Measurements from ENCODE around the gene APOBEC3H.
A peak's percentile ranks its signal among the peaks of the same experiment; 100 is the strongest.

Gene APOBEC3H

DNA sequence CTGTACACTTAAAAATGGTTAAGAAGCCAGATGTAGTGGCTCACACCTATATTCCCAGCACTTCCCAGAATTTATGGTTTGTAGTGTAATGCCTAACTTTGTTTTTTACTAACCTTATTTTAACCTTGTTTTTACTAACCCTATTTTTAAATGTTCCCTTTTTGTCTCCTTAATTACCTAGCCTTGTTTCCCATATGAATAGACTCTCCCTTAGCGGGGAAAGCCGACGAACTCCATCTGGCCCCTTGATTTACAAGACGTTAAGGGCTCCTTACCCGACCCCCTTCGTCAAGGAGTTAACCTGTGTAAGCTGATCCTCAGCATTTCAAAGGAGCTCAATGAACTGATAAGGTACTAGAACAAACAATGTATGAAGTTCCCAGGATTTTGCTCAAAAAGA, 17.1 kb downstream of the APOBEC3H start:
- peaks cover 66% of the 10 kb centered on the region for H3K4me1 Mint-ChIP-seq (ENCODE audit: low read depth)
- H3K4me3 Mint-ChIP-seq = peak overlapping the region; percentile 24
- H3K36me3 Mint-ChIP-seq (ENCODE audit: low read depth) = no peaks in the 10 kb centered on the region
- H3K27me3 Mint-ChIP-seq = no peaks in the 10 kb centered on the region
- peak overlapping the region; percentile 77 for H3K27ac Mint-ChIP-seq
- no peaks in the 10 kb centered on the region for H3K9me3 Mint-ChIP-seq

DNA sequence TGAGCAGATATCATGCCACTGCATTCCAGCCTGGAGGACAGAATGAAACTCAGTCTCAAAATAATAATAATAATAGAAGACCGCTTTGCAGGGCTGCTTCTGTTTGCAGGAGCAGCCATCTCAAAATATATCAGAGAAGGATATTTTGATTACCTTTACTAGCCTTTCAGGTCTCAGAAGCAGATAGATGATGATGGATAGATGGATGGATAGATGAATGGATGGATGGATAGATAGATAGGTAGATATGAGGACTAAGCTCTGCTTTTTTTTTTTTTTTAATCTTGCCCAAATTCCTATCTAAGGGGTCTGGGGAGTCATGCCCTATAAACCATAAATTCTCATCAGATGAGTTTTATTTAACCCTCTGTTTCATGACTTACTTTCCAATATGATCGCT, 18.5 kb downstream of the APOBEC3H start:
- peaks cover 66% of the 10 kb centered on the region for H3K4me1 Mint-ChIP-seq (ENCODE audit: low read depth)
- H3K27ac Mint-ChIP-seq = peak overlapping the region; percentile 94
- H3K4me3 Mint-ChIP-seq = peak overlapping the region; percentile 64
- H3K27me3 Mint-ChIP-seq = no peaks in the 10 kb centered on the region
- H3K9me3 Mint-ChIP-seq = no peaks in the 10 kb centered on the region
- H3K36me3 Mint-ChIP-seq (ENCODE audit: low read depth) = no peaks in the 10 kb centered on the region

DNA sequence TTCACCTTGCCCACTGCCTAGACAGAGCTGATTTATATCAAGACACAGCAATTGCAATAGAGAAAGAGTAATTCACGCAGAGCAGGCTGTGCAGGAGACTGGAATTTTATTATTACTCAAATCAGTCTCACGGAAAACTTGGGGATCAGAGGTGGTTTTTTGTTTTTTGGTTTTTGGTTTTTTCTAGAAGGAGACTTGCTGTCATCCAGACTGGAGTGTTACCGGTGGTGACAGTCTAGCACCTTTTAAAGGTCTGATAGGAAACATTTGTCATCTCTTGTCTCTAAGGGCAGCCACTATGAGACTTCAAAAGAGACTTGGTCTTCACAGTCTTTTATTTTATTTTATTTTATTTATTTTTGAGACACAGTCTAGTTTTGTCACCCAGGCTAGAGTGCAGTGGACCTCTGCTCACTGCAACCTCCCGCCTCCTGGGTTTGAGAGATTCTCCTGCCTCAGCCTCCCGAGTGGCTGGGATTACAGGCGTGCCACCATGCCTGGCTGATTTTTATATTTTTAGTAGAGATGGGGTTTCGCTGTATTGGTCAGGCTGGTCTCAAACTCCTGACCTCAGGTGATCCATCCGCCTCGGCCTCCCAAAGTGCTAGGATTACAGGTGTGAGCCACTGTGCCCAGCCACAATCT, 19.1 kb downstream of the APOBEC3H start:
- Mint-ChIP-seq H3K9me3 (no peaks in the 10 kb centered on the region), H3K4me1 (ENCODE audit: low read depth) (peaks cover 62% of the 10 kb centered on the region), H3K27me3 (no peaks in the 10 kb centered on the region), H3K27ac (peak overlapping the region; percentile 94), H3K4me3 (peak overlapping the region; percentile 69), H3K36me3 (ENCODE audit: low read depth) (no peaks in the 10 kb centered on the region)

DNA sequence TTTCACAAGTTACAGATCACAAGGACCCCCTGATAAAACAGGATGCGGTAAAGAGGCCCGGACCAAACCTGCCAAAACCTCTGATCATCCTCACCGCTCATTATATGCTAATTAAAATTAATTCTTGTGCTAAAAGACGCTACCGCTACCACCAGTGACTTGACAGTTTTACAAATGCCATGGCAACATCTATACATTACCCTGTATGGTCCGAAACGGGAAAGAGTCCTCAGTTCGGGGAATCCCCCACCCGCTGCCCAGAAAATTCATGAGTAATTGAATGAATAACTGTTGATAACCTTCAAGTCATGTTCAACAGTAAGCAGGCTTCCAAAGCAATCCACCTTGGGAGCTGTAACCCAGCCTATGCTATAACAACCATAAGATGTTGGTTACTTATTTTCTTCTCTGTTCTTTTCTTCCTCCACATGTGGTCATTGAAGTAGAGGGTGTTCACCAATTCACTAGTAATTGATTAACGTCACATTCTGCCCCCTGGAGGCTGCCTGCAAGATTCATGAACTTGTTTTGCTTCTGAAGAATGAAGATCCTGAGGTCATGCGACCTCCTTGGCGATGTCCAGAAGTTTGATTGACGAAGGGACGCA, 20.6 kb downstream of the APOBEC3H start:
- H3K36me3 Mint-ChIP-seq (ENCODE audit: low read depth) = no peaks in the 10 kb centered on the region
- H3K4me1 Mint-ChIP-seq (ENCODE audit: low read depth) = peaks cover 69% of the 10 kb centered on the region
- no peaks in the 10 kb centered on the region for H3K27me3 Mint-ChIP-seq
- no peaks in the 10 kb centered on the region for H3K9me3 Mint-ChIP-seq
- H3K4me3 Mint-ChIP-seq = peak overlapping the region; percentile 69
- peak overlapping the region; percentile 94 for H3K27ac Mint-ChIP-seq

DNA sequence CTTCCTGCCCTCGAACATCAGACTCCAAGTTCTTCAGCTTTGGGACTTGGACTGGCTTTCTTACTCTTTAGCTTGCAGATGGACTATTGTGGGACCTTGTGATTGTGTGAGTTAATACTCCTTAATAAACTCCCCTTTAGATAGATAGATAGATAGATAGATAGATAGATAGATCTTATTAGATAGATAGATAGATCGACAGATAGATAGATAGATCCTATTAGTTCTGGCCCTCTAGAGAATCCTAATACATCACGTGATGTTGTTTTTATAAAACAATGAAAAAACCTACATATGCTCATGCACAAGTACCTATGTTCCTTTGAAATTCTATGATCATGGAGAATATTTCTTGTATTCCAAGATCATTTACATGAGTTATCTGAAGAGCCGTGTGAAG, 23.9 kb downstream of the APOBEC3H start:
- Mint-ChIP-seq H3K4me3 (no peak overlapping the region), H3K27me3 (no peaks in the 10 kb centered on the region), H3K36me3 (ENCODE audit: low read depth) (no peaks in the 10 kb centered on the region), H3K9me3 (no peaks in the 10 kb centered on the region), H3K4me1 (ENCODE audit: low read depth) (peaks cover 40% of the 10 kb centered on the region), H3K27ac (no peak overlapping the region)

DNA sequence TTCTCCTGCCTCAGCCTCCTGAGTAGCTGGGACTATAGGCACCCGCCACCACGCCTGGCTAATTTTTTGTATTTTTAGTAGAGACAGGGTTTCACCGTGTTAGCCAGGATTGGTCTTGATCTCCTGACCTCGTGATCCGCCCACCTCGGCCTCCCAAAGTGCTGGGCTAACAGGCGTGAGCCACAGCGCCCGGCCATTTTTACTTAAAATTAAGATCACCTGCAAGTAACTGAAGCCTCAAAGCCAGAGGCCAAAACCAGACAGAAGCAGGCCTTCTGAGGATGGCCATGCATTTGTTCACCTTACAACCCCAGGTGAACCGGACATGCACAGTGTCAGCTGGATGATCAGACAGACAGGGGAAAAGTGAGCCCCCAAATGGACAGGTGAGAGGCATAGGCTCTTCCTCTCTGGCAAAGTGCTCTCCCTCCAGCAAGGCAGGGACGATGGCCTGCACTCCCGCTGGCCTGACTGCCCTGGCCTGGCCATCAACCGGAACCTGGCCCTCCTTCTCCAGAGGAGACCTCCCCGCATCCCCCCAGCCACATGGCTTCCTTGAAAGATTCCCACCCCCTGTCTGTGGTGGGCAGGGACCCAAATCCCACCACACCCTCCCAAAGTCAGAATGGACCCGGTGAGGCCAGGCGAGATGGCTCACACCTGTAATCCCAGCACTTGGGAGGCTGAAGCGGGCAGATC, 25.9 kb downstream of the APOBEC3H start:
- H3K36me3 Mint-ChIP-seq (ENCODE audit: low read depth) = no peaks in the 10 kb centered on the region
- H3K27ac Mint-ChIP-seq = no peak overlapping the region
- H3K27me3 Mint-ChIP-seq = no peaks in the 10 kb centered on the region
- H3K9me3 Mint-ChIP-seq = no peaks in the 10 kb centered on the region
- no peak overlapping the region for H3K4me3 Mint-ChIP-seq
- H3K4me1 Mint-ChIP-seq (ENCODE audit: low read depth) = peaks cover 21% of the 10 kb centered on the region

DNA sequence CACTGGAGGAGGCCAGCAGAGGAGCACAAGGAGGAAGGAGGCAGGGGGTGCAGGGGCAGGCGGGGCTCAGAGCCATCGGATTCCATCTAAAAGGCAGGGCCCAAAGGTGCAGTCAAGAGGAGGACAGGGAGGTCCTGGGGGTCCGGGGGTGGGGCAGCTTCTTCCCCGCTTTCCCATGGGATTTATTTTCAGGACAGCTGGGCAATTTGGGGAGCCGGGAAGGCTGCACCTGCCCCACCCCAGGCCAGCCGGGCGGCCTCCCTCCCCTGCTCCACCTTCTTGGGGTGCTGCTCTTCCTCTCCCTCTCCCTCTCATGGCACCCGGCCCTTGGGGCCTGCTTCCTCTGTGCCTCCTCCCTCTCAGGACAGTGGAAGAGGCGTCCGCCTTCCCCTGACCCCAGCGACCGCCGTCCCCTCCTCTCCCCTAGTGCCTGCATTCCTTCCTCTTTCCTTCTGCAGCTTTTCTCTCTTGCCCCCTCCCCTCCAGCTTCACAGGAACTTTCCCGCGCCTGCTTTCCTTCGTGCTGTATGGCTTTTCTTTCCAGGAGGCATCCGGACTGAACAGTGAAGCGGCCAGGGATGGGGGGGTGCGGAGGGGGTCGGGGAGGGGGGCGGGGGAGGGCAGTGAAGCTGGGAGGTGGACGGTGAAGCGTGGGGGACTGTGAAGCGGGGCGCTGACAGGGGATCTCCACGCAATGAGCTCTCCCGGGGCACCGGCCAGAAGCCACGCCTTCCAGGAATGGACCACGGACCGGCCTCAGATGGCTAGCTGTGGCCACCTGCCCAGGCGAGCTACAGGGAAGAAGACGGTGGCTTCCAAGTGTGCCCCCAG, 26.9 kb downstream of the APOBEC3H start:
- no peak overlapping the region for H3K4me3 Mint-ChIP-seq
- no peaks in the 10 kb centered on the region for H3K27me3 Mint-ChIP-seq
- H3K9me3 Mint-ChIP-seq = no peaks in the 10 kb centered on the region
- no peaks in the 10 kb centered on the region for H3K36me3 Mint-ChIP-seq (ENCODE audit: low read depth)
- H3K27ac Mint-ChIP-seq = no peak overlapping the region
- peaks cover 10% of the 10 kb centered on the region for H3K4me1 Mint-ChIP-seq (ENCODE audit: low read depth)

DNA sequence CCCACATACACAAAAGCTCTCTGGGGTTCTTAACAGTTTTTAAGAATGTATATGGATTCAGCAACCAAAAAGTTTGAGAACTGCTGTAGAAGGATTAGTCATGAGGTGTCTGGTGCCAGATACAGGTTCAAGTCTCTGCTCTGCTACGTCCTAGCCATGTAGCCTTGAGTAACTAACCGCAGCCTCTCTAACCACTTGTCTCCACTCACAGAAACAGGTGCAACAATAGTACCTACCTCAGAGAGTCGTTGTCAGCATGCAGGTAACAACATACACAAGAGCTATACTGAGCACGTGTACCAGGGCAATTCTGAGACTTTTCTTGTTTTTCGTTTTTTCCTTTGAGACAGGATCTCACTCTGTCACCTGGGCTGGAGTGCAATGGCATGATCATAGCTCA, 28.6 kb downstream of the APOBEC3H start:
- Mint-ChIP-seq H3K36me3 (ENCODE audit: low read depth) (no peaks in the 10 kb centered on the region), H3K27ac (no peak overlapping the region), H3K4me1 (ENCODE audit: low read depth) (peaks cover 9% of the 10 kb centered on the region), H3K27me3 (no peaks in the 10 kb centered on the region), H3K9me3 (no peaks in the 10 kb centered on the region), H3K4me3 (no peak overlapping the region)

DNA sequence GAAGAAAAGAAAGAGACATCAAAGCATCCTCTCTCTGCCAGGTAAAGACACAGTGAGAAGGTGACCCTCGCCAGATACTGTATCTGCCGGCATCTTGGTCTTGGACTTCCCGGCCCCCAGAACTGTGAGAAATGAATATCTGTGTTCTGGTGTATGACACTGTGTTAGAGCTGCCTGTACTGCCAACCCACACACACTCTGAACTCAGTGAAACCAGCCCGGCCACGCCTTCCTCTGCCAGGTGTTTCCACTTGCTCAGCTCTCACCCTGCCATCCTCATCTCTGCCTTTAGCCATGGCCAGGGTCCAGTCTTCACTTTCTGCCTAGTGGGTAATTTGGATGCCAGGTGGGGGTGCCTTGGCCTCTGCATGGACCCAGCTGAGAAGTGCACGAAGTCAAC, 31.5 kb downstream of the APOBEC3H start:
- Mint-ChIP-seq H3K4me1 (ENCODE audit: low read depth) (no peaks in the 10 kb centered on the region), H3K4me3 (no peak overlapping the region), H3K36me3 (ENCODE audit: low read depth) (no peaks in the 10 kb centered on the region), H3K27me3 (no peaks in the 10 kb centered on the region), H3K27ac (no peak overlapping the region), H3K9me3 (no peaks in the 10 kb centered on the region)

DNA sequence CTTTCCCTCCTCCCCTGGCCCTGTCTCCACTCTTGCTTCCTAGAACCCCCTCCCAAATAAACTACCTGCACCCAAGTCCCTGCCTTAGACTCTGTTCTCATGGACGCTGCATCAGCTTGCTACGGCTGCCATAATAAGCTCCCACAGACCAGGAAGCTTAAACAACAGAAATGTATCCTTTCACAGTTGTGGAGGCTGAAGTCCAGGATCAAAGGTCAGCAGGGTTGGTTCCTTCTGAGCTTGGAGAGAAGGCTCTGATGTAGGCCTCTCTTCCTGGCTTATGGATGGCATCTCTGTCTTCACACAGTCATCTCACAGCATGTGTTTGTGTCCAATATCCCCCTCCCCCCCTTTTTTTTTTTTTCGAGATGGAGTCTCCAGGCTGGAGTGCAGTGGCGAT, 32.0 kb downstream of the APOBEC3H start:
- Mint-ChIP-seq H3K27me3 (no peaks in the 10 kb centered on the region), H3K4me1 (ENCODE audit: low read depth) (no peaks in the 10 kb centered on the region), H3K36me3 (ENCODE audit: low read depth) (no peaks in the 10 kb centered on the region), H3K9me3 (no peaks in the 10 kb centered on the region), H3K4me3 (no peak overlapping the region), H3K27ac (no peak overlapping the region)

DNA sequence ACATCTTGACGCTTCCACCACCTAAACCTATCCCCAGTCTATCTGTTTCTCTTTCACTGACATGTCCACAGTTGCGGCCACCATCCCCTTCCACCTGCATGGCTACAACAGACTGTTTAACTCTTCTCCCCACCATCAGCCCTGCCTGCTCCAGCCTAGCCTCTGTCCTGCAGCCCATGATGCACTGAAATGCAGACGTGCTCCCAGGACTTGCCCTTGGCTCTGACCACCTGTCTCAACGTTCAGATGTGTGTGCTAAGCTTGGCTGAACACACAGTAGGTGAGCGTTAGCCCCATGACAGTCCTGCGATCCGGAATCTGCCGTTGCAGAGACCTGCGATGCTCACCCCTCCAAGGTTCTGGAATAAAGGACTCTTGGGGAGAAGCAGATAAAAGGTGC, 32.7 kb downstream of the APOBEC3H start:
- H3K27ac Mint-ChIP-seq = no peak overlapping the region
- H3K27me3 Mint-ChIP-seq = no peaks in the 10 kb centered on the region

DNA sequence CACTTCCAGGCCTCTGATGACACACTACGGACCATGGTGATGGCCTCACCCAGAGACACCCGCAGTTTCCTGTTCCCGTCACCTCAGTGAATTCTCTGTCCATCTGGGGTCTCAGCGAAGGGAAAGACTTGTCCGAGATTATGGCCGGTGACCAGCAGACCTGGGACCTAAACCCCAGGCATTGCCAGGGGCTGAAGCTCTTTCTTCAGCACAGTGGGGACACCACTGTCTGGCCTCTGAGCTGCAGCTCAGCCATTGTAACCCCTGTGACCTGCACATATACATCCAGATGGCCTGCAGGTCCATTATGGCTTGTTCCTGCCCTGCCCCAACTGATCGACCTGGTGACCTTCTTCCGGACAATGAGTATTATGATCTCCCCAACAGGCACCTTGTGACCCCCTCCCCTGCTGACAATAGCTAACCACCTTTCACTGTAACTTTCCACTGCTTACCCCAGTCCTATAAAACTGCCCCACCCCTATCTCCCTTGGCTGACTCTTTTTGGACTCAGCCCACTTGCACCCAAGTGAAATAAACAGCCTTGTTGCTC, 33.2 kb downstream of the APOBEC3H start:
- H3K4me1 Mint-ChIP-seq (ENCODE audit: low read depth) = no peaks in the 10 kb centered on the region
- H3K27me3 Mint-ChIP-seq = no peaks in the 10 kb centered on the region
- H3K27ac Mint-ChIP-seq = no peak overlapping the region
- no peaks in the 10 kb centered on the region for H3K36me3 Mint-ChIP-seq (ENCODE audit: low read depth)
- no peak overlapping the region for H3K4me3 Mint-ChIP-seq
- H3K9me3 Mint-ChIP-seq = no peaks in the 10 kb centered on the region

More for the DNA sequence above, 32.7 kb downstream of the APOBEC3H start:
- H3K9me3 Mint-ChIP-seq = no peaks in the 10 kb centered on the region
- H3K36me3 Mint-ChIP-seq (ENCODE audit: low read depth) = no peaks in the 10 kb centered on the region
- no peaks in the 10 kb centered on the region for H3K4me1 Mint-ChIP-seq (ENCODE audit: low read depth)
- H3K4me3 Mint-ChIP-seq = no peak overlapping the region

DNA sequence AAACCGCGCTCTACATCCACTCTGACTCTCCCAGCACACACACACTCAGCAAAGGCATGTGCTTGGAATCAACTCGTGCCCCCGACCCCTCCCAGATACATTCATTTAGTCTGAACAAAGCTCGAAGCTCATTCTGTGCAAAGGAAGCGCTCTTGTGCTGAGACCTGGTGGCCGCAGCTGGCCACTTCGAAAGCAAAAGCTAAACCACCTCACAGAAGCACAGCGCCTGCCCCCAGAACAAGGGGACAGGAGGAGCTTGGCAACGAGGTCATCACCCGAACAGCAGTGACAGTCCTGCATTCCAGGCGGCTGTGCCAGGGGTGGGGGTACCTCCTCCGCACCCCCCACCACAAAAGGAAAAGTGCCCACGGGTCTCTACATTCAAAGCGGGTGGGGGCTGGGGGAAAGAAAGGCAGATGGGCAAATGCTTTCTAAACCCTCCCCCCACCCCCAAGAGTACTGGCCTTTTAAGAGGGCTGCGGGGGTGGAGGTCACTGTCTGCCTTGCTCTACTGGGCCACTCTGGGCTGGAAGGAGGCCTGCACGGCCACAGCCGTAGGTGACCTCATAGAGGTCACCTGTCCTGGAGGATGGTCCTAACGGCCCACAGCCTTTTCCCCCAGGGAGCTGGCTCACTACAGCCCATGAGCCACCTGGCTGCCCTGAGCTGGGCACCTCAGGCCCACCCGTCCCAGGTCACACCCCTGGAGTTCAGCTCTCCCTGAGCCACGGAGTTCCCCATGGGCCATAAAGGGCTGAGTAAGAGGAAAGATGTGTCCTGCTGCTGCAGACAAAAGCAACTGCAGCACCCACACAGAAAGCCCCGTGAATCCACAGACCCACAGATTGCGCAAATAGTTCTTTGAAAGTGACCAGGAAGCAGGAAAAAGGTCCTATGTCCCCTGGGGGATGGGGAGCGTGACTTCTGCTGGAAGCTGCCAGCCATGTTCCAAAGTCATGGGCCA, 34.1 kb downstream of the APOBEC3H start:
- no peaks in the 10 kb centered on the region for H3K27me3 Mint-ChIP-seq
- H3K27ac Mint-ChIP-seq = no peak overlapping the region
- H3K9me3 Mint-ChIP-seq = no peaks in the 10 kb centered on the region
- H3K4me3 Mint-ChIP-seq = no peak overlapping the region
- H3K36me3 Mint-ChIP-seq (ENCODE audit: low read depth) = no peaks in the 10 kb centered on the region
- no peaks in the 10 kb centered on the region for H3K4me1 Mint-ChIP-seq (ENCODE audit: low read depth)

DNA sequence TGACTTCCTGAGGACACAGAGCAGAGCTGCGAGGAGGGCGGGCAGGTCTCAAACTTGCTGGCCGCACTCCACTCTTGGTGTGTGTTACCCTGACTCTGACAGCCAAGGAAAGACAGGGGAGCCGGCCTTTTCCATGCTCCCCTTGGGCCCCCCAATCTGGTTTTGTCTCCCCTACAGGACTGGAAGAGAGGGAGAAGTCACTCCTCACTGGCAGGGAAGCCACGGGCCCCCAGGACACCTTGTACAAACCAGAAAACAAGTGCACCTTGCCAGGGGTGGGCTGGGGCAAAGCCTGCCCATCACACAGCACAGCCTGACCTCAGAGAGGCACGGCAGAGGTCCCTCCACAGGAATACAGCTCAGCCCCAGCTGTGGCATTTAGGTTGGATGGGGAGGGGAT, 35.2 kb downstream of the APOBEC3H start:
- Mint-ChIP-seq H3K27me3 (no peaks in the 10 kb centered on the region), H3K9me3 (no peaks in the 10 kb centered on the region), H3K36me3 (ENCODE audit: low read depth) (no peaks in the 10 kb centered on the region), H3K4me3 (no peak overlapping the region), H3K27ac (no peak overlapping the region), H3K4me1 (ENCODE audit: low read depth) (no peaks in the 10 kb centered on the region)
